D721Med (cell line): ENCODE data around the gene ASTL.

Experiments
- DNase-seq: peaks from one replicate; pipeline ENCODE4 v3.0.0; 2011; ENCODE audit warnings: low spot score; ENCODE audit not compliant: insufficient read length
- FAIRE-seq: peaks from 2 replicates; lab custom pipeline; 2011; peaks lifted over from hg19 to GRCh38; lab: Jason Lieb, UNC
- CTCF ChIP-seq: IDR thresholded peaks from 2 replicates; pipeline ENCODE4 v1.5.1; 2012; ENCODE audit warnings: mild to moderate bottlenecking, control low read depth; ENCODE audit not compliant: insufficient read depth; ENCODE audit errors: missing control alignments

ASTL gene

GRCh38 chr2:96083989-96084857, 54.1 kb downstream of the ASTL start:
- no peak for TF ChIP-seq CTCF

GRCh38 chr2:96083064-96083939, 55.0 kb downstream of the ASTL start:
- FAIRE-seq (no peak), DNase-seq (no peak)
- no peak for TF ChIP-seq CTCF

More at GRCh38 chr2:96083989-96084857, 54.1 kb downstream of the ASTL start:
- no peak for DNase-seq
- FAIRE-seq = no peak

GRCh38 chr2:96082211-96083063, 55.9 kb downstream of the ASTL start:
- TF ChIP-seq CTCF = no peak
- DNase-seq = no peak
- FAIRE-seq = no peak

- DNase-seq (no peak), FAIRE-seq (no peak)
- TF ChIP-seq CTCF = no peak
Observed at GRCh38 chr2:96081042-96081441, 57.3 kb downstream of the ASTL start.

- DNase-seq (no peak), FAIRE-seq (no peak)
- TF ChIP-seq CTCF = no peak
Observed at GRCh38 chr2:96075199-96075771, 63.0 kb downstream of the ASTL start.

- DNase-seq = no peak
- no peak for FAIRE-seq
- no peak for TF ChIP-seq CTCF
Observed at GRCh38 chr2:96074156-96074555, 64.1 kb downstream of the ASTL start.
